Measurements from ENCODE around the gene COX17.

The COX17 gene

GRCh38 chr3:119645813-119646212 lies 31.4 kb downstream of the COX17 start:
- DNase-seq (ENCODE audit: low read depth in 2 of 3, low spot score in 2 of 3), result no peak

- no peak for DNase-seq (ENCODE audit: low read depth in 2 of 3, low spot score in 2 of 3)
These were observed 32.7 kb downstream of the COX17 start for GRCh38 chr3:119644481-119644880.

- DNase-seq (ENCODE audit: low read depth in 2 of 3, low spot score in 2 of 3), result no peak
These were observed 33.7 kb downstream of the COX17 start for GRCh38 chr3:119643528-119643927.

GRCh38 chr3:119642746-119643473 lies 34.3 kb downstream of the COX17 start:
- DNase-seq (ENCODE audit: low read depth in 2 of 3, low spot score in 2 of 3), result no peak

GRCh38 chr3:119641416-119641815 lies 35.8 kb downstream of the COX17 start:
- no peak for DNase-seq (ENCODE audit: low read depth in 2 of 3, low spot score in 2 of 3)

- no peak for DNase-seq (ENCODE audit: low read depth in 2 of 3, low spot score in 2 of 3)
These were observed 37.5 kb downstream of the COX17 start for GRCh38 chr3:119639494-119640350.

GRCh38 chr3:119637679-119638477 lies 39.3 kb downstream of the COX17 start:
- DNase-seq (ENCODE audit: low read depth in 2 of 3, low spot score in 2 of 3), result no peak

- no peak for DNase-seq (ENCODE audit: low read depth in 2 of 3, low spot score in 2 of 3)
These were observed 40.2 kb downstream of the COX17 start for GRCh38 chr3:119636891-119637611.

GRCh38 chr3:119636249-119636648 lies 41.0 kb downstream of the COX17 start:
- no peak for DNase-seq (ENCODE audit: low read depth in 2 of 3, low spot score in 2 of 3)

GRCh38 chr3:119635719-119636118 lies 41.5 kb downstream of the COX17 start:
- no peak for DNase-seq (ENCODE audit: low read depth in 2 of 3, low spot score in 2 of 3)

GRCh38 chr3:119632829-119633228 lies 44.4 kb downstream of the COX17 start:
- DNase-seq (ENCODE audit: low read depth in 2 of 3, low spot score in 2 of 3), result no peak

- no peak for DNase-seq (ENCODE audit: low read depth in 2 of 3, low spot score in 2 of 3)
These were observed 45.0 kb downstream of the COX17 start for GRCh38 chr3:119632216-119632615.

GRCh38 chr3:119631516-119631915 lies 45.7 kb downstream of the COX17 start:
- no peak for DNase-seq (ENCODE audit: low read depth in 2 of 3, low spot score in 2 of 3)

GRCh38 chr3:119630880-119631329 lies 46.3 kb downstream of the COX17 start:
- no peak for DNase-seq (ENCODE audit: low read depth in 2 of 3, low spot score in 2 of 3)

GRCh38 chr3:119630128-119630879 lies 46.9 kb downstream of the COX17 start:
- DNase-seq (ENCODE audit: low read depth in 2 of 3, low spot score in 2 of 3), result no peak

- DNase-seq (ENCODE audit: low read depth in 2 of 3, low spot score in 2 of 3), result no peak
These were observed 48.3 kb downstream of the COX17 start for GRCh38 chr3:119628816-119629445.

GRCh38 chr3:119628390-119628789 lies 48.8 kb downstream of the COX17 start:
- no peak for DNase-seq (ENCODE audit: low read depth in 2 of 3, low spot score in 2 of 3)

- DNase-seq (ENCODE audit: low read depth in 2 of 3, low spot score in 2 of 3), result no peak
These were observed 49.7 kb downstream of the COX17 start for GRCh38 chr3:119627461-119627860.

- DNase-seq (ENCODE audit: low read depth in 2 of 3, low spot score in 2 of 3), result no peak
These were observed 51.0 kb downstream of the COX17 start for GRCh38 chr3:119626196-119626595.
